Kidney epithelial cell (primary cell): Measurements from ENCODE around the gene ABCB8. TPM values are rescaled to one million over a fixed set of nuclear protein-coding genes. Genes with fewer than 3 reads are reported as not detected.
A peak's percentile ranks its signal among the peaks of the same experiment; 100 is the strongest.

ENCODE experiments used
- DNase-seq: peaks from one replicate; pipeline ENCODE4 v3.0.0-alpha.2; 2010; ENCODE audit warnings: low read depth
- H3K27me3 ChIP-seq: 2 replicates; pipeline ENCODE4 v1.6.0; 2011; ENCODE audit warnings: low read length; ENCODE audit not compliant: control insufficient read depth, insufficient read depth
- H3K36me3 ChIP-seq: 2 replicates; pipeline ENCODE4 v1.5.1; 2011; ENCODE audit warnings: low read length; ENCODE audit not compliant: control insufficient read depth, insufficient read depth
- H3K4me3 ChIP-seq: 2 replicates; pipeline ENCODE4 v1.5.1; 2011; ENCODE audit warnings: low read depth, mild to moderate bottlenecking, control low read depth, low read length
- total RNA-seq: library from RNA; depleted of rRNA; stranded (reverse); fragments of >200 nt; gene quantifications from 2 replicates; pipeline ENCODE4 v1.2.3, GENCODE V29; 2015
- TF ChIP-seq, protein P1 (sequence below): IDR thresholded peaks from 2 replicates; pipeline ENCODE4 v1.5.1; 2011; ENCODE audit warnings: mild to moderate bottlenecking, moderate library complexity, low read length, control low read depth, inconsistent platforms; ENCODE audit not compliant: insufficient read depth, poor library complexity, severe bottlenecking

The ABCB8 gene
- total RNA-seq, 1 donor from 2014 or later = 37.1 TPM

DNA sequence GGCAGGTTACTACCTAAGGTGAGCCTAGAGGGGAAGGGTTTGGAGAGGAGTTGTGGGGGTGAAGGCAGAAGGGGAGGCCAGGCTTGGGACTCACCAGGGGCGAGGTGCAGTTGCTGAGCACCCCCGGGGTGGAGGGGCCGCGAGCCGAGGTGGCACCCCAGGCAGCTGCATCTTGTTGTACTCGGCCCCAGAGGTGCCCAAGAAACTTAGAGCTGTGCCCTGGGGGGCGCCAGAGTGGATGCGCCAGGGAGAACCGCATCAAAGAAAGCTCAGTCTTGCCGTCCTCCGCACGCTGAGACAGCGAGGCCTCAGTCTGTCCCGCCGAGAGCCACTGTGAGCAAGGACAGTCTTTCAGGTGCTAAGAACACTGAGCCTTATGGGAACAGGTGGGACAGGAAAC, 11.3 kb upstream of the ABCB8 start:
- no peak for DNase-seq
- H3K27me3 ChIP-seq = peaks cover 64% of the 10 kb centered on the region
- no peak overlapping the region for H3K4me3 ChIP-seq
- no peaks in the 10 kb centered on the region for H3K36me3 ChIP-seq
- TF ChIP-seq, protein P1, sequence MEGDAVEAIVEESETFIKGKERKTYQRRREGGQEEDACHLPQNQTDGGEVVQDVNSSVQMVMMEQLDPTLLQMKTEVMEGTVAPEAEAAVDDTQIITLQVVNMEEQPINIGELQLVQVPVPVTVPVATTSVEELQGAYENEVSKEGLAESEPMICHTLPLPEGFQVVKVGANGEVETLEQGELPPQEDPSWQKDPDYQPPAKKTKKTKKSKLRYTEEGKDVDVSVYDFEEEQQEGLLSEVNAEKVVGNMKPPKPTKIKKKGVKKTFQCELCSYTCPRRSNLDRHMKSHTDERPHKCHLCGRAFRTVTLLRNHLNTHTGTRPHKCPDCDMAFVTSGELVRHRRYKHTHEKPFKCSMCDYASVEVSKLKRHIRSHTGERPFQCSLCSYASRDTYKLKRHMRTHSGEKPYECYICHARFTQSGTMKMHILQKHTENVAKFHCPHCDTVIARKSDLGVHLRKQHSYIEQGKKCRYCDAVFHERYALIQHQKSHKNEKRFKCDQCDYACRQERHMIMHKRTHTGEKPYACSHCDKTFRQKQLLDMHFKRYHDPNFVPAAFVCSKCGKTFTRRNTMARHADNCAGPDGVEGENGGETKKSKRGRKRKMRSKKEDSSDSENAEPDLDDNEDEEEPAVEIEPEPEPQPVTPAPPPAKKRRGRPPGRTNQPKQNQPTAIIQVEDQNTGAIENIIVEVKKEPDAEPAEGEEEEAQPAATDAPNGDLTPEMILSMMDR = no peak

DNA sequence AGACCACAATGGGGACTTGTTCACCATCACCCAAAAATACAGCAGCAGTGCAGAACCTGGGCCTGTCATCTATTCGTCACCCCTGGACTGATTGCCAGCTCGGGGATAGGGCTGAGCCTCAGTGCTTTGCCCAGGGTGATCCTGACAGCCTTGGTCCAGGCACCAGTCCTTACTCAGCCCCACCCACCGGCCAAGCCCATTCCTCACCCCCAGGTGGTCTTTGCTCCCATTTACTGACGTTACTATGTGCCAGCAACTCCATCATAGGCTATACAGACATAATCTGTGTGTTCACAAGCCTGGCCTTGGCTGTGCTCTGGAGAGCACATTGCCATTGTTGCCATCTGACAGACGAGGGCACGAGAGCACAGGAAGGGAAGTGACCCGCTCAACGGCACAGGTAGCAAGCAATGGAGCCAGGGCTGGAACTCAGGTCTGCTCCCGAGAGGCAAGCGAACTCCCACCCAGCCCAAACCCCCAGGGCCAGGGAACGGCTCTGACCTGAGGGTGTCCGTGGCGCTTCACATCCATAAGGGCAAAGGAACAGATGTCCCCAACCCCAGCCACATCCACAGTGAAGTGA, 10.8 kb upstream of the ABCB8 start:
- H3K4me3 ChIP-seq = no peak overlapping the region
- no peak for DNase-seq

DNA sequence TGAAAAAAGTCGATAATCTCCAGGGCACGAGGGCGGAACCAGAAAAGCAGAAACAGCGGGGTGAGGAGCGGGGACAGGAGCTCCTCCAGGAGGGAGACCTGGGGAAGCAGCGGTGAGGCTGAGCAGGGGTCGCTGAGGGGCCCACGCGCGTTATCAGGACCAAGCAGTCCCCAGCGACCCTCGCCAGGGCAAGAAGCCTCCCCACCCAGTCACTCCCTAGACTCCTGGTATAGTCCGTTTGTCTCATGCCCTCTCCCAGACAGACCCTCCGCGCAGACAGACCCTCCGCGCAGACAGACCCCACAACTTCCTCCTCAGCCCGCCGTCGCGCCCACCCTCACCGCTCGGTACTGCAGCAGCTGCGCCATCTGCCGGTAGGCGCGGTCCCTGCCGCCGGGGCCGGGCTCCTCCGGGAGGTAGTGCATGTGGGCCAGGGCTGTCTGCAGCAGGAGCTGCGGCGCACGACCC, 10.3 kb upstream of the ABCB8 start:
- no peak overlapping the region for H3K4me3 ChIP-seq
- H3K27me3 ChIP-seq = peaks cover 54% of the 10 kb centered on the region
- DNase-seq = no peak
- TF ChIP-seq, protein P1 = peak; percentile 95
- H3K36me3 ChIP-seq = no peaks in the 10 kb centered on the region

More for the DNA sequence above, 10.8 kb upstream of the ABCB8 start:
- TF ChIP-seq, protein P1 = no peak
- peaks cover 60% of the 10 kb centered on the region for H3K27me3 ChIP-seq
- H3K36me3 ChIP-seq = no peaks in the 10 kb centered on the region

DNA sequence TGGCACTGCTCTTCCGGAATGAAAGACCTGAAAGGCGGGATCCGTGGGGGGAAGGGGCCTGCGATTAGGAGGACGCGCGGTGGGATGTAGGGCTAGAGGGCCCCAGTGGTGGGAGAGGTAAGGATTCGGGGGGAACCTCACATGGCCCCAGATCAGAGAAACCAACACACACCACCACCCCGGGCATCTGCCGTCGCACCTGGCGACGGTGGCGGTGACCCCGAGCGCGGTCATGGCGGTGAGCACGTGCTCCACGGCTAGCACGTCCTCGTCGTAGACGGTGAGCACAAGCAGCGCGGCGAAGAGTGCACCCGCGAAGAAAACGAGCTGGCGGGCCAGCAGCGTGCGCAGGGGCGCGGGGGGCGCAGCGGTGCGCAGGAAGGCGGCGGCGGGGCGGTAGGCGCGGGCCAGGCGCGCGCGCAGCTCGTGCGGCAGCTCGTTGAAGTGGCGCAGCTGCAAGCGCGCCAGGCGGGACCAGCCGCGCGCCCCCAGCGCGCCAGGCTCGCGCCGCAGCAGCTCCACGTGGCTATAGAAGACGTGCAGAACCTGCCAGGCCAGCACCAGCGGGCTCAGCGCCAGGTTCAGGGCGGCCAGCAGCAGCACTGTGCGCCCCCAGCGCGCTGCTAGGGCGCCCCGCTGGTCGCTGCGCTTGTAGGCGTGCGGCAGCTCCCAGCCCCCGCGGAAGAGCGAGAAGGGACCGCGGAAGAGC, 9.7 kb upstream of the ABCB8 start:
- DNase-seq = no peak
- TF ChIP-seq, protein P1 = no peak

DNA sequence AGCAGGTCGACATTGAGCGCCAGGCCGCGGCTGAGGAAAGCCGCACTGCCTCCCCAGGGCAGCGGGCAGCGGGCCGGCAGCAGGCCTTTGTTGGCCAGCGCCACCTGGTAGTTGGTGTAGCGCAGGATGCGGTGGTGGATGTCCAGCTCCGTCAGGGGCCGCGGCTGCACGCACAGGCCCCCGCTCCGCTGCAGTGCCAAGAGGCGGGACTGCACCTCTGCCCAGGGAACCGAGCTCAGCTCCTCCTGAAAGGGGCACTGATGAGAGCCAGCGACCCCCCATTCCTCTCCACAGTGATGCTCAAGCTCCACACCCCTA, 9.2 kb upstream of the ABCB8 start:
- TF ChIP-seq, protein P1 = no peak
- peaks cover 43% of the 10 kb centered on the region for H3K27me3 ChIP-seq
- H3K36me3 ChIP-seq = no peaks in the 10 kb centered on the region
- H3K4me3 ChIP-seq = no peak overlapping the region
- DNase-seq = no peak

More for the DNA sequence above, 9.7 kb upstream of the ABCB8 start:
- no peak overlapping the region for H3K4me3 ChIP-seq
- peaks cover 49% of the 10 kb centered on the region for H3K27me3 ChIP-seq
- H3K36me3 ChIP-seq = no peaks in the 10 kb centered on the region
